Stimulated activated CD8-positive, alpha-beta memory T cell treated with anti-CD3 and anti-CD28 coated beads, Interleukin-4, amount 100 ng/mL, for 48 hours (primary cell): ENCODE results near the gene RIN3.

Source experiments
- DNase-seq: peaks from one replicate; pipeline ENCODE4 v3.0.0-alpha.2; 2020

The RIN3 gene

GRCh38 chr14:92578511-92578910 lies 64.9 kb downstream of the RIN3 start:
- no peak for DNase-seq

GRCh38 chr14:92579244-92579936 lies 65.8 kb downstream of the RIN3 start:
- no peak for DNase-seq

GRCh38 chr14:92581206-92581605 lies 67.6 kb downstream of the RIN3 start:
- DNase-seq, result no peak

GRCh38 chr14:92581966-92582566 lies 68.5 kb downstream of the RIN3 start:
- no peak for DNase-seq

GRCh38 chr14:92582706-92583452 lies 69.3 kb downstream of the RIN3 start:
- no peak for DNase-seq

- DNase-seq, result no peak
These were observed 70.6 kb downstream of the RIN3 start for GRCh38 chr14:92584220-92584619.

GRCh38 chr14:92584816-92585215 lies 71.2 kb downstream of the RIN3 start:
- DNase-seq, result no peak

GRCh38 chr14:92585981-92586937 lies 72.7 kb downstream of the RIN3 start:
- DNase-seq, result no peak

- DNase-seq, result no peak
These were observed 73.5 kb downstream of the RIN3 start for GRCh38 chr14:92586963-92587699.

GRCh38 chr14:92587700-92588085 lies 74.1 kb downstream of the RIN3 start:
- DNase-seq, result no peak

GRCh38 chr14:92589213-92589852 lies 75.8 kb downstream of the RIN3 start:
- DNase-seq, result no peak

GRCh38 chr14:92590176-92590575 lies 76.6 kb downstream of the RIN3 start:
- no peak for DNase-seq

- DNase-seq, result no peak
These were observed 77.4 kb downstream of the RIN3 start for GRCh38 chr14:92590941-92591340.

GRCh38 chr14:92591346-92591745 lies 77.8 kb downstream of the RIN3 start:
- no peak for DNase-seq

- no peak for DNase-seq
These were observed 81.7 kb downstream of the RIN3 start for GRCh38 chr14:92595267-92595666.

- no peak for DNase-seq
These were observed 82.8 kb downstream of the RIN3 start for GRCh38 chr14:92596331-92596907.

- DNase-seq, result no peak
These were observed 84.6 kb downstream of the RIN3 start for GRCh38 chr14:92597906-92598905.

- no peak for DNase-seq
These were observed 86.2 kb downstream of the RIN3 start for GRCh38 chr14:92599811-92600210.

- DNase-seq, result no peak
These were observed 86.9 kb downstream of the RIN3 start for GRCh38 chr14:92600318-92601053.
